ENCODE data around the gene CYP46A1.
A peak's percentile ranks its signal among the peaks of the same experiment; 100 is the strongest.

Gene CYP46A1

GRCh38 chr14:99674776-99675381 lies 9.2 kb upstream of the CYP46A1 start:
- DNase-seq: no peak

- no peak for DNase-seq
Measured at GRCh38 chr14:99675382-99675835, 8.7 kb upstream of the CYP46A1 start.

- no peak for DNase-seq
Measured at GRCh38 chr14:99675951-99676350, 8.1 kb upstream of the CYP46A1 start.

GRCh38 chr14:99676657-99677056 lies 7.4 kb upstream of the CYP46A1 start:
- DNase-seq: no peak

GRCh38 chr14:99677231-99678140 lies 6.6 kb upstream of the CYP46A1 start:
- DNase-seq: no peak

GRCh38 chr14:99678198-99678597 lies 5.9 kb upstream of the CYP46A1 start:
- DNase-seq: no peak

- no peak for DNase-seq
Measured at GRCh38 chr14:99679111-99679510, 5.0 kb upstream of the CYP46A1 start.

- no peak for DNase-seq
Measured at GRCh38 chr14:99679543-99679942, 4.6 kb upstream of the CYP46A1 start.

- no peak for DNase-seq
Measured at GRCh38 chr14:99679996-99680395, 4.1 kb upstream of the CYP46A1 start.

GRCh38 chr14:99681101-99681831 lies 2.8 kb upstream of the CYP46A1 start:
- no peak for DNase-seq

- DNase-seq: no peak
Measured at GRCh38 chr14:99681832-99682148, 2.3 kb upstream of the CYP46A1 start.

GRCh38 chr14:99682809-99683618 lies 1.1 kb upstream of the CYP46A1 start:
- DNase-seq: peak; percentile 70

- no peak for DNase-seq
Measured at GRCh38 chr14:99684410-99684934, 374 bp downstream of the CYP46A1 start.

- DNase-seq: no peak
Measured at GRCh38 chr14:99685151-99685591, 1.1 kb downstream of the CYP46A1 start.

- no peak for DNase-seq
Measured at GRCh38 chr14:99685596-99685995, 1.5 kb downstream of the CYP46A1 start.

- DNase-seq: no peak
Measured at GRCh38 chr14:99686557-99687283, 2.6 kb downstream of the CYP46A1 start.

- DNase-seq: peak; percentile 23
Measured at GRCh38 chr14:99687284-99688209, 3.4 kb downstream of the CYP46A1 start.

GRCh38 chr14:99688210-99688581 lies 4.1 kb downstream of the CYP46A1 start:
- DNase-seq: no peak

GRCh38 chr14:99688629-99689028 lies 4.5 kb downstream of the CYP46A1 start:
- no peak for DNase-seq

Measured in CD4-positive, alpha-beta T cell treated with Interleukin-15 for 1 hour (primary cell).